Nephron (organoid): ENCODE measurements around the gene SPATA7.
"Not testable (repeated sequence)": the region's sequence is repeated elsewhere in the genome, so short reads cannot be mapped to it uniquely, and the experiment has no call there.

Experiments used
- H3K27ac Mint-ChIP-seq, 3 experiments: 2 replicates each; pipeline ENCODE4 v1.8.0; 2020; ENCODE audit warnings: mixed read lengths in 3 of 3, mild to moderate bottlenecking in 2 of 3, moderate library complexity in 1 of 3
- H3K27me3 Mint-ChIP-seq: 2 replicates; pipeline ENCODE4 v1.8.0; 2021; ENCODE audit warnings: low read depth, mild to moderate bottlenecking, moderate library complexity, mixed read lengths
- H3K36me3 Mint-ChIP-seq: 2 replicates; pipeline ENCODE4 v1.8.0; 2020; ENCODE audit warnings: low read depth, mixed read lengths
- H3K4me1 Mint-ChIP-seq: 2 replicates; pipeline ENCODE4 v1.8.0; 2020; ENCODE audit warnings: mixed read lengths
- H3K4me3 Mint-ChIP-seq, 3 experiments: 2 replicates each; pipeline ENCODE4 v1.8.0; 2020; ENCODE audit warnings: mild to moderate bottlenecking in 3 of 3, mixed read lengths in 3 of 3, moderate library complexity in 2 of 3
- H3K9me3 Mint-ChIP-seq: 2 replicates; pipeline ENCODE4 v1.8.0; 2020; ENCODE audit warnings: mixed read lengths
- TF ChIP-seq, protein P1 (sequence below), 3 experiments: fragments of 200-600 bp; sonication (generic); IDR thresholded peaks; one replicate each; pipeline ENCODE4 v1.5.0; 2021; ENCODE audit warnings: antibody characterized with exemption in 3 of 3; ENCODE audit not compliant: unreplicated experiment in 3 of 3

SPATA7 gene

DNA sequence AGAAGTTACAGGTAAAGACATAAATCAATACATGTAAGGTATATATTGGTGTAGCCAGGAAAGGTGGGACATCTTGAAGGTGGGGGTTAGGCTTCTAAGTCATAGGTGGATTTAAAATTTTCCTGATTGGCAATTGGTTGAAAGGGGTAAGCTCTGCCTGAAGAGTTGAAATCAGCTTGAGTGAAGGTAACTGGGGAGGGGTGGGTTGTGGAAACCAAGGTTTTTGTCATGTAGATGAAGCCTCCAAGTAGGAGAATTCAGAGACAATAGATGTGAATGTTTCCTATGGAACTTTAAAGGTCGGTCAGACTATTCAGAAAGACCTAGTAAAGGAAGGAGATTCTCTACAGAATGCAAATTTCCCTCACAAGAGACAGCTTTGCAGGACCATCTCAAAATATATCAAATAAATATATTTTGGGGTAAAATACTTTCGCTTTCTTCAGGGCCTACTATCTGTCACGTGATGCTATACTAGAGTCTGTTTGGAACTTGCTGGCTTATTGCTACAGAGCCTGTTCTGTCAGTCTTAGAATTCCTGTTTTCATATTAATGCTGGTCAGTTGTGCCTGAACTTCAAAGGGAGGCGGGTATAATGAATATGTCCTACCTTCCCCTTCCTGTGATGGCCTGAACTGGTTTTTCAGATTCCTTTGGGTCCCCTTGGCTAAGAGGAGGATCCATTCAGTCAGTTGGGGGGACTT is 20.6 kb upstream of the SPATA7 start:
- no peaks in the 10 kb centered on the region for H3K36me3 Mint-ChIP-seq
- no peaks in the 10 kb centered on the region for H3K4me1 Mint-ChIP-seq
- peaks cover 2% of the 10 kb centered on the region for H3K9me3 Mint-ChIP-seq
- H3K27me3 Mint-ChIP-seq: peaks cover 7% of the 10 kb centered on the region
- no peak overlapping the region for H3K27ac Mint-ChIP-seq
- TF ChIP-seq, protein P1, sequence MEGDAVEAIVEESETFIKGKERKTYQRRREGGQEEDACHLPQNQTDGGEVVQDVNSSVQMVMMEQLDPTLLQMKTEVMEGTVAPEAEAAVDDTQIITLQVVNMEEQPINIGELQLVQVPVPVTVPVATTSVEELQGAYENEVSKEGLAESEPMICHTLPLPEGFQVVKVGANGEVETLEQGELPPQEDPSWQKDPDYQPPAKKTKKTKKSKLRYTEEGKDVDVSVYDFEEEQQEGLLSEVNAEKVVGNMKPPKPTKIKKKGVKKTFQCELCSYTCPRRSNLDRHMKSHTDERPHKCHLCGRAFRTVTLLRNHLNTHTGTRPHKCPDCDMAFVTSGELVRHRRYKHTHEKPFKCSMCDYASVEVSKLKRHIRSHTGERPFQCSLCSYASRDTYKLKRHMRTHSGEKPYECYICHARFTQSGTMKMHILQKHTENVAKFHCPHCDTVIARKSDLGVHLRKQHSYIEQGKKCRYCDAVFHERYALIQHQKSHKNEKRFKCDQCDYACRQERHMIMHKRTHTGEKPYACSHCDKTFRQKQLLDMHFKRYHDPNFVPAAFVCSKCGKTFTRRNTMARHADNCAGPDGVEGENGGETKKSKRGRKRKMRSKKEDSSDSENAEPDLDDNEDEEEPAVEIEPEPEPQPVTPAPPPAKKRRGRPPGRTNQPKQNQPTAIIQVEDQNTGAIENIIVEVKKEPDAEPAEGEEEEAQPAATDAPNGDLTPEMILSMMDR (IDR thresholded peaks at IDR 0.05; ENCODE audit: unreplicated experiment in 3 of 3): no peak
- H3K4me3 Mint-ChIP-seq: no peak overlapping the region

DNA sequence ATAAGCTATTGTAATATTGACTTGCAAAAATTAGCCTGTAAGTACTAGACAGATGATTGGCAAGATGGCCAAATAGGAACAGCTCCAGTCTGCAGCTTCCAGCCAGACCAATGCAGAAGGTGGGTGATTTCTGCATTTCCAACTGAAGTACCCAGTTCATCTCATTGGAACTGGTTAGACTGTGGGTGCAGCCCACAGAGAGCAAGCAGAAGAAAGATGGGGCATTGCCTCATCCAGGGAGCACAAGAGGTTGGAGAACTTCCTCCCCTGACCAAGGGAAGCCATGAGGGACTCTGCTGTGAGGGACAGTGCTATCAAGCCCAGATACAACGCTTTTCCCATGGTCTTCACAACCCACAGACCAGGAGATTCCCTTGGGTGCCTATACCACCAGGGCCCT is 16.0 kb upstream of the SPATA7 start:
- H3K9me3 Mint-ChIP-seq: peaks cover 11% of the 10 kb centered on the region
- TF ChIP-seq, protein P1 (IDR thresholded peaks at IDR 0.05; ENCODE audit: unreplicated experiment in 3 of 3): no peak
- H3K27ac Mint-ChIP-seq: no peak overlapping the region
- peaks cover 9% of the 10 kb centered on the region for H3K27me3 Mint-ChIP-seq
- H3K4me3 Mint-ChIP-seq: no peak overlapping the region
- H3K36me3 Mint-ChIP-seq: no peaks in the 10 kb centered on the region
- H3K4me1 Mint-ChIP-seq: no peaks in the 10 kb centered on the region

DNA sequence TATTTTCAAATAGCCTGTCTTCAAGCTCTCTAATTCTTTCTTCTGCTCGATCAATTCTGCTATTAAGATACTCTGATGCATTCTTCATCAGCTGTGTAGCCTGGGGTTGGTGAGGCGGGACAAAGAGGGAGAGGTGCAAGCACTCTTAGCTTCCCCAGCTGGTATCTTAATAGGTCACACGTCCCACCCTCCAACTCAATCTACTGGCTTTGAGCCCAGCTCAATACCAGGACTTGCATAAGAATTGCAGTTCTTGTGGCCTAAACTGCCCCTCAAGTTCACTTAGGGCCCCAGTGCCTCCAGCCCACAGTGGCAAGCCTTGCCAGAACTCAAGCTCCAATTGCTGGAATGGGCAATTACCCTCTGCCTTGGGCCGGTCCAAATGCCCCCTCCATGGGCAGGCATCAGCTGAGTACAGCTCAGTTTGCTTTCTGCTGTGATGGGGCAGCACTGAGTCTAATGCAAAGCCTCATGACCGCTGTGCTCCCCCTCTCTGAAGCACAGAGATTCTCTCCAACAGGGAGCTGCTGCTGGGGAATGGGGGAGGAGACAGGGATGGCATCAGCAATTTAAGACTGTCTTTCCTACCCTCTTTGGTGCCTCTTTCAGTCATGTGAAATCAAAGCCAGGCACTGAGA is 5.6 kb upstream of the SPATA7 start:
- no peak overlapping the region for H3K4me3 Mint-ChIP-seq
- TF ChIP-seq, protein P1 (IDR thresholded peaks at IDR 0.05; ENCODE audit: unreplicated experiment in 3 of 3): no peak
- peaks cover 12% of the 10 kb centered on the region for H3K27me3 Mint-ChIP-seq
- H3K9me3 Mint-ChIP-seq: peaks cover 9% of the 10 kb centered on the region
- no peak overlapping the region for H3K27ac Mint-ChIP-seq
- H3K36me3 Mint-ChIP-seq: no peaks in the 10 kb centered on the region
- H3K4me1 Mint-ChIP-seq: no peaks in the 10 kb centered on the region

DNA sequence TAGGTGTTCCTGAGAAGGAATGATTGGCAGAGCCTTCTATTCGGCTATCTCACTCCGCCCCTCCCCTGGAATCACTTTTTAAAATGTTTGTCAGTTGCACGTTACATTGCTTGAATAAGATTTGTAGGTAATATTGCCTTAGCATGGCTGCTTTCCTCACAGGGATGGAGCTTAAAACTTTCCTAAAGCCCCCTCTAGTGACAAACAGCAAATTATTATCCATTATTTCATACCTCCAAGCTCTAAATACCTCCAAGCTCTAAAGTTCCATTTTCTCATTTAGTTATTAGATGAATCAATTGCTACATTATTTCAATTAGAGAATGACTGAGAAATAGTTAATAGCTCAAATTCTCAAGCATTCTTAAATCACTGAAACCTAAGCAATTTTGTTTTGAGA is 5.1 kb upstream of the SPATA7 start:
- Mint-ChIP-seq H3K36me3 (no peaks in the 10 kb centered on the region), H3K27ac (no peak overlapping the region), H3K4me3 (no peak overlapping the region), H3K9me3 (peaks cover 7% of the 10 kb centered on the region), H3K4me1 (no peaks in the 10 kb centered on the region), H3K27me3 (peaks cover 12% of the 10 kb centered on the region)
- TF ChIP-seq, protein P1 (IDR thresholded peaks at IDR 0.05; ENCODE audit: unreplicated experiment in 3 of 3): peak; percentile 21 to 47 (median 31)

DNA sequence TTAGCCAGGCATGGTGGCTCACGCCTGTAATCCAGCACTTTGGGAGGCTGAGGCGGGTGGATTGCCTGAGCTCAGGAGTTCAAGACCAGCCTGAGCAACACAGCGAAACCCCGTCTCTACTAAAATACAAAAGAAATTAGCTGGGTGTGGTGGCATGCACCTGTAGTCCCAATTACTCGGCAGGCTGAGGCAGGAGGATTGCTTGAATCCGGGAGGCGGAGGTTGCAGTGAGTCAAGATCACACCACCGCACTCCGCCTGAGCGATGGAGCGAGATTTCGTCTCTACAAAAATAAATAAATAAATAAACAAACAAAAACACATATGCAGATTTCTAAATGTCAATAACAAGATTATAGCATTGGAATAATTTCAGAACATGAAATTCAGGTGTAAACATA is 3.8 kb upstream of the SPATA7 start:
- not testable (repeated sequence) for H3K36me3 Mint-ChIP-seq, H3K4me1 Mint-ChIP-seq, H3K27ac Mint-ChIP-seq, H3K9me3 Mint-ChIP-seq, H3K4me3 Mint-ChIP-seq
- H3K27me3 Mint-ChIP-seq: peaks cover 12% of the 10 kb centered on the region

DNA sequence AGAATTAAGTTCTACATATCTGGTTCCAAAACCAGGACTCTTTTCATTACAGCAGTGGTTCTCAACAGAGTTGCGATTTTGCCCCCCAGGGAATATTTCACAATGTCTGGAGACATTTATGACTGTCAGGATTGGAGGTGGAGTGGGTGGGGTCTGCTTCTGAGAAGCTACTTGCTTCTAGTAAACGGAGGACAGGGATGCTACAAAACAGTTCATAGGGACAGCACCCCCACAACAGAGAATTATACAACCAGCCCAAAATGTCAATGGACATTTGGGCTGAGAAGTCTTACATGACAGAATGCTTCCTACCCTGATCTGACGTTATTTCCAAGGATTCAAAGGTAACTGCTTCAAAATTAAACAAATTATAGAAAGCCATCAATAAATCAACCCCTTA is 739 bp upstream of the SPATA7 start:
- peak overlapping the region; percentile 85 to 95 (median 85) for H3K27ac Mint-ChIP-seq
- peaks cover 12% of the 10 kb centered on the region for H3K27me3 Mint-ChIP-seq
- peak overlapping the region; percentile 95 to 98 (median 98) for H3K4me3 Mint-ChIP-seq
- TF ChIP-seq, protein P1 (IDR thresholded peaks at IDR 0.05; ENCODE audit: unreplicated experiment in 3 of 3): no peak
- no peaks in the 10 kb centered on the region for H3K36me3 Mint-ChIP-seq
- no peaks in the 10 kb centered on the region for H3K9me3 Mint-ChIP-seq
- H3K4me1 Mint-ChIP-seq: peaks cover 13% of the 10 kb centered on the region
